ENCODE measurements around the gene CDH22.

Gene CDH22

GRCh38 chr20:46296526-46297250 lies 11.6 kb downstream of the CDH22 start:
- no peak for DNase-seq

DNA sequence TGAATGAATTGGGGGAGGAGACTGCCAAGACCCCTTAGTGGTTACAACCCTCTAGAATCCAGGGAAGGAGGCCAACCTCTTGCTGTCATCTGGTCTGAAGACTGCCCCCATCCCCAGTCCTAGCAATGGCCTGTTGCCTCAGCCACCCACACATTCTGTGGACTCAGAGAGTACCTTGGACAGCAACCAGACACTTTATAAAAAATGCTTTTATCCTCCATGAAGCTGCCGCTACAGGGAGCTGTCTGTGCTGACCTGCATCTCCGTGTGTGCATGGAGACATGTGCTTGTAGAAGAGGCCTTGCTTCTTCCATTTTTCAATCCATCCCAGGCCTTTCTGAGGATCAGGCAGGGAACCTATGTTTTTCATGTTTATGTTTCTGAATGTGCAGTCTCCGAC lies 15.2 kb downstream of the CDH22 start:
- no peak for DNase-seq

DNA sequence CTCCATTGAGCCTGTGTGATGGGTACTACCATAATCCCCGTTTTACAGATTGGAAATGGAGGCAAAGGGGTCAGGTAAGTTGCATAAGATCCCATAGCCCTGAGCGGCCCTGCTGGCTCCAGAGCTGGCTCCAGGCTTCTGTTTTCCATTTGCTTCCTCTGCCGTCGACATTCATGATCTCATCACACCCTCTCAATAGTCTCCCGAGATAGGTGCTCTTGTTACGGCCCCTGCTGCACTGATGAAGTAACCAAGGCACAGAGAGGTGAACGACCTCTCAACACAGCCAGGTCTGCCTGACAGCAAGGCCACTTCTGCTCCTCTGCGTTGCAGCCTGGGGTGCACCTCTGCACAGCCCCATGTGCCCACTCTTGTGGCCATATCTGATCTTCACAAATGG lies 16.9 kb downstream of the CDH22 start:
- DNase-seq: no peak

GRCh38 chr20:46289432-46289831 lies 18.9 kb downstream of the CDH22 start:
- no peak for DNase-seq

- no peak for DNase-seq
Measured at GRCh38 chr20:46286977-46287376, 21.3 kb downstream of the CDH22 start.

GRCh38 chr20:46286382-46286781 lies 21.9 kb downstream of the CDH22 start:
- no peak for DNase-seq

DNA sequence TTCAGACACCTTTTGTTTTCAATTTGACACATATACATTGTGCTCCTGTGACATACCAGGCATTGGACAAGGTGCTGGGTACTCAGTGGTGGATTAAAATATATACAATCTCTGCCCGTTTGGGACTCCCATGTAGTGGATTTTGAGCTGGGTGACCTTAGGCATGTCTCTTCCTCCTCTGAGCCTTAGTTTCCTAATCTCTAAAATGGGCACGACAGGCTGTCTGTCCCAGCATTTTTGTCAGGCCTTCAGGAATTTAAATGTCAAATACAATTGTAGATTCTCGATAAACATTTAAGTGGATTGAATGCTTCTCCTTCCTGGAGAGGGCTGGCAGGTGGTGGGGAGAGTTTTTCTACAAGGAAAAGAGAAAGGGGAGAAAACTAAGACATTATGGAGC lies 22.6 kb downstream of the CDH22 start:
- DNase-seq: no peak

- no peak for DNase-seq
Measured at GRCh38 chr20:46285072-46285471, 23.2 kb downstream of the CDH22 start.

DNA sequence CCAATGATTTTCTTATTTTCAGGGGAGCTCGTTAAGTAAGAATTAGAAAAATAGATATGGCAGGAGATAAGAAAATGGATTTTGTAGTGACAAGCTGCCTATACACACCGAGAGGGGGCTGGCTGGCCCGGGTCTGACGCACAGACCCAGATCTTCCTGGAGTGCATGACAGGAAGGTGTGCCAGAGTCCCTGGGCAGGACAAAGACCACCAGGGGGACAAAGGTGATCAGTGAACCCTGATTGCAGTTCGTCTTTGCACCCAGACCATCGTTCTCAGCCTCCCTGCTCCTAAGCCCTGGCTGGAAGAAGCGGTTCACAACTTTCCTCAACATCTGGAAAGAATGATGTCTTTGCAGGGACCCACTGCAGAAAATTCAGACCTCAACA lies 24.3 kb downstream of the CDH22 start:
- no peak for DNase-seq

- DNase-seq: no peak
Measured at GRCh38 chr20:46283426-46284039, 24.8 kb downstream of the CDH22 start.

DNA sequence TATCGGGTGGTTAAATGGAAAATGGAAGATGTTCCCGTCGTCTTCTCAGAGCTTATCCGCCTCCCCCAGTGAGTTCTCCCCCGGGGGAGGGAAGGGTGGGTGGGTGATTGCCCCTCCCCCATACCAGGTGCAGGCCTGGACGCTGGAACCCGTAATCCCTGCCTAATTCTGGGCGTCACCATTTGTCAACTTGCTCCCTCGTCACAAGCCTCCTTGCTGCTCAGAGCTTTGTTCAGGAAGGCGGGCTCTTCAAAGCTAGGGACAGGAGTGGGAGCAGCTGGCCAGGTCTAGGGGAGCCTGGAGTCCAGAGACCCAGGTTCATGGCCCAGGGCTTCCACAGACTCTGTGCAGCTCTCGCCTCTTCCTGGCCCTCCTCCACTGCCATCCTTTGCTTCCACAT lies 25.6 kb downstream of the CDH22 start:
- no peak for DNase-seq

DNA sequence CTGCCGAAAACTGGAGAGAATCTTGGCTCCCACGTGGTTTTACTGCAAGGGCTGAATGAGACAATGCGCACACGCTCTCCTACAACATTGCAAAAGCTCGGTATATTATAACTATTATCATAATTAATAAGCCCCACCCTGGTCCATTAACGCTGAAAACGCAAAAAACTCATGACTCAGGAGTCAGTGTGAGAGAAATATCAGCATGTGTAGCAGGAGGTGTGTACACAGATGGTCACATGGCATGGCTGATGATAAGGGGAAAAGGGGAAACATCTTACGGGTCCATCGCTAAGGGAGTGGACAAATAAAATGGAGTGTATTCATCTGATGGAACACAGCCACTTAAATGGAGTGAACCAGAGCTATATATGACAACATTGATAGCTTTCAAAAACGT lies 29.2 kb downstream of the CDH22 start:
- no peak for DNase-seq

- DNase-seq: no peak
Measured at GRCh38 chr20:46277602-46278001, 30.7 kb downstream of the CDH22 start.

DNA sequence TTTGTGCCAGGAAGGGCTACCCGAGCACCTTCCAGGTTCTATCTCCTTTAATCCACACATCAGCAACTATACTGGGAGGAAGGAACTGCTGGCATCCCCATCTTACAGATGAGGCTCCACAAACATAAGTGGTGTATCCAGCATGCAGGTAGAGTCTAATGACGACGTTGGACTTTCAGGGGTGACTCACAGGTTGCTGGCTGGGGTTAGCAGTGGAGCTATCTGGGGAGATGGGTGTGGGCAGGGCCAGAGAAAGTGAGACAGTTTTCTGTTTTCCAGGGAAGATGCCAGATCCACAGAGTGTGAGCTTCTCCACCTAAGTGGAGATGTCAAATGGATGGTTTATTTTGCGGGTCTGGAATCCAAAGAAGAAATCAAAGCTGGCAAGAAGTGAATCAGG lies 31.8 kb downstream of the CDH22 start:
- DNase-seq: no peak

GRCh38 chr20:46275091-46275490 lies 33.2 kb downstream of the CDH22 start:
- DNase-seq: no peak

- DNase-seq: no peak
Measured at GRCh38 chr20:46273717-46274116, 34.6 kb downstream of the CDH22 start.

GRCh38 chr20:46272389-46273047 lies 35.8 kb downstream of the CDH22 start:
- no peak for DNase-seq

- no peak for DNase-seq
Measured at GRCh38 chr20:46270977-46271744, 37.1 kb downstream of the CDH22 start.

- no peak for DNase-seq
Measured at GRCh38 chr20:46269372-46269771, 38.9 kb downstream of the CDH22 start.

- no peak for DNase-seq
Measured at GRCh38 chr20:46268662-46269061, 39.6 kb downstream of the CDH22 start.

DNA sequence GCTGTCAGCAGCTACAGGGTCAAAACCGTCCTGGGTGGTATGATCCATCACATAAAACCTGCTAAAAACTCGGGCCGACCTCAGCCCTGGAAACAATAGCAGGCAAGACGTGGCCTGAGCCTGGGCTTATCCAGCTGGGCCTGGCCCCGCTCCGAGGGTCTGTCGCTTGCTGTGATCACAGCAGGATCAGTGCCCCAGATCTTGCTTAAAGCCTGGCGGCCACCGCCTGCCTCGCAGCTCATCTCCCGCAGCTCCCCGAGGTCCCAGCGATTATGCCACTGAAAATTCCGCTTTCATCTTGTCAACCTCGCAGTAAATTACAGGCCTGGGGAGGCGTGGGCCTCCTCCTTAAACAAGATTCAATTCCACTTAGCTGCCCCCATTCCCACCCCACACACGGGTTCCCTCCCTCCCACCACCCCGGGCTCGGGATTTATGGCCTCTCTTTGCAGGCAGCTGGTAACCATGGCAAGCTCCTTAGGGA lies 40.1 kb downstream of the CDH22 start:
- no peak for DNase-seq

GRCh38 chr20:46267108-46268105 lies 40.9 kb downstream of the CDH22 start:
- DNase-seq: no peak
